IPS-18c (cell line): ENCODE results near the gene DRAP1.

Source experiments
- H3K4me3 ChIP-seq: 2 replicates; pipeline ENCODE4 v1.7.0; 2013; ENCODE audit warnings: low read depth, mild to moderate bottlenecking, low read length, moderate library complexity; ENCODE audit not compliant: insufficient read depth
- H3K9me3 ChIP-seq: one replicate; pipeline ENCODE4 v1.6.1; 2013; ENCODE audit warnings: mild to moderate bottlenecking, low read length, moderate library complexity; ENCODE audit not compliant: control insufficient read depth, insufficient read depth

Gene DRAP1

DNA sequence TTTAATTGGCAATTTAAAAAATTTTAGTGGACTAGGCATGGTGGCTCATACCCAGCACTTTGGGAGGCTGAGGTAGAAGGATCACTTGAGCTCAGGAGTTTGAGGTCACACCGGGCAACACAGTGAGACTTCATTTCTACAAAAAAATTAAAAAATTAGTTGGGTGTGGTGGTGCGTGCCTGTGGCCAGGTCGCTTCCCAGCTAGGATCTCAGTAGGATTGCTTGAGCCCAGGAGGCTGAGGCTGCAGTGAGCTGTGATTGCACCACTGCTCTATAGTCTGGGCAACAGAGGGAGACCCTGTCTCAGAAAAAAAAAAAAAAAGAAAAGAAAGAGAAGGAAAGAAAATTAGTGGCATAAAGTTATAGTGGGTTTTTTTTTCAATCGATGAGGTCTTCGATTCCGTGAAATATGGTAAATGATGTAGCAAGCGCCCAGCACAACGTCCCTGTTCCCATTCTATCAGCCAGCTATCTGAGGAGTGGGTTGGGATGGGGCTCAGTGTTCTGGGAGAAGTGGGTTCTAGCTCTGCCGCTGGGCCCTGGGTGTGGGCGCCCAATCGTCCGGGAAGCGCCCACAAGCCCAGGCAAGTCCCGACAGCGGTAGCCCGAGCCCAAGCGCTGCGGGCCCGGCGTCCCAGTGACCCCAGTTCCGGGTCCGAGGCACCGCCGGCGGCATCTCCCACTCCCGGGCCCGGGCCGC is 20.4 kb upstream of the DRAP1 start:
- H3K9me3 ChIP-seq: no peaks in the 10 kb centered on the region
- H3K4me3 ChIP-seq: peak overlapping the region; percentile 61

DNA sequence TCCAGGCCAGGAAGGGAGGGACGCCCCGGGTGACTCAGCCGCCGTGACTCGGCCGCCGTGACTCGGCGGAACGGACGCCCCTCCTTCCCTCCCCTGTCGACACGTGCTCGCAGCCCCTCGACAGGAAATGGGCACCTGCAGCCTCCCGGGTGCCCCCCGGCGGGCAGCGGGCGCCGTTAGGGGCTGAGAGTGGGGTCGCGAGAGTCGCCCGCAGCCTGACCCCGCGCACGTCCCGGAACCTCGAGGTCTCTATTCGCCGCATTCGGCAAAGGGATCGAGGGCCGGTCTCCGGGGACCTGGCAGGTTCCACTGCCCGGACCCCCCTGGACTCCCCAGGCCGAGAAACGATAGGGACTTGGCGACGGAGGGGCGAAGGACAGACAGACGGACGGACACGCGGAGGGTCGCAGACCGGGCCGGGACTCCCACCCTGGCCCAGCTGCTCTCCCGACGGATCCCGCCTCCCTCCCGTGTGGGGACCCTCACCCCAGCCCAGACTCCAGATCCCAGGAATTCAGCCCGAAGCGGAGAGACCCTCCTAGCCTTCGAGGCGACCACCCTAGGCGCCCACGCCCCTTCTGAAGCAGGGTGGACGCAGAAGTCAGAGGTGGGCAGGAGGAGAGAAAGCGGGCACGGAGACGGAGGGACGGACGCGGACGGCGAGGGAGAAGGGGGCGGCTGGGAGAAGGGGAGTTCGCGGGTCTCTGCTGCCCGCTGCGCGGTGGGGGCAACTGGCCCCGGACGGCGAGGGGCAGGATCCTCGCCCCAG is 19.7 kb upstream of the DRAP1 start:
- H3K9me3 ChIP-seq: no peaks in the 10 kb centered on the region
- H3K4me3 ChIP-seq: peak overlapping the region; percentile 61

DNA sequence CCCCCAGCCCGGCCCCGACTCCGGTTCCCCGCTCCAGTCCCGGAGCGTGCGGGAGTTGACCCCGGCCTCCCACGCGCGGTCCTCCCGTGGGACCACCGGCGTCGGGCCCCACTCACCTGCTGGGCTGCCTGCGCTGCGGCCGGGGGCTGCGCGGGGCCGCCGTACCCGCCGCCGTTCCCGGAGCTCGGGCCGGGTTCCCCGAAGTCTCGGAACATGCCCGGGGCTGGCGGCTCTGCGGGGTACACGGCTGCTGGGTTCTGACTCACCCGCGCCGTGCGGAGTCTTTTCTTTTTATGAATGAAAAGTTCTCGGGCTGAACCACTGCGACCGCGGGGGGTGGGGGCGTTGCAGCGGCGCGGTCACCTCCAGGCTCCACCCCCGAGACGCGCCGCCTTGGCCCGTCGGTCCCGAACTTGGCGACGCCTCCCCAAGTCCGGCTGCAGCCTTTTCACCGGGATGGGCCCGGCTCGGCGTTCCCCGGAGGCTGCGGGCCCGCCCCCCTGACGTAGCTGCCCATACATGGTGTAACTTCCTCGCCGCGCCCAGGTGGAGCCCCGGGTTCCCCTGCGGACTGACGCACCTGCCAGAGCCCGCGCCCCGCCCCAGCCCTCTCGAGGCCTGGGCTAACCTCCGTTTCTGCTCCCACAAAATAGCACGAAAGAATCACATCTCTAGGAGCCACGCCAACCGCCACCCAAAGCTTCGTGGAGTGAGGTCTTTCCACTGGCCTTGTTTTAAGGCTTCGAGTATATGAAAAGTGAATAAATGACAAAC is 18.9 kb upstream of the DRAP1 start, which contains the start of gene FOSL1:
FOSL1 (minus strand) TSS at position 264 of the 774 bp plus-strand sequence; CDS start at position 215, 49 bp downstream.
- H3K4me3 ChIP-seq: peak within 1 kb of the TSS; percentile 61
- no peaks in the 10 kb centered on the region for H3K9me3 ChIP-seq

DNA sequence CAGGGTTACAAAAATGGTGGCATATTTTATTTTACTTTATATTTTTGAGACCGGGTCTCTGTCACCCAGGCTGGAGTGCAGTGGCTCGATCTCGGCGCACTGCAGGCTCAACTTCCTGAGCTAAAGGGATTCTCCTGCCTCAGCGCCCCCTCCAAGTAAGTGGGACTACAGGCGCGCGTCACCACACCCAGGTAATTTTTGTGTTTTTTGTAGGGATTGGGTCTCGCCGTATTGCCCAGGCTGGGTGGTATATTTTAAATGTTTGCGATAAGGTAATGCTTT is 18.4 kb upstream of the DRAP1 start:
- Histone ChIP-seq H3K9me3 (no peaks in the 10 kb centered on the region), H3K4me3 (no peak overlapping the region)

DNA sequence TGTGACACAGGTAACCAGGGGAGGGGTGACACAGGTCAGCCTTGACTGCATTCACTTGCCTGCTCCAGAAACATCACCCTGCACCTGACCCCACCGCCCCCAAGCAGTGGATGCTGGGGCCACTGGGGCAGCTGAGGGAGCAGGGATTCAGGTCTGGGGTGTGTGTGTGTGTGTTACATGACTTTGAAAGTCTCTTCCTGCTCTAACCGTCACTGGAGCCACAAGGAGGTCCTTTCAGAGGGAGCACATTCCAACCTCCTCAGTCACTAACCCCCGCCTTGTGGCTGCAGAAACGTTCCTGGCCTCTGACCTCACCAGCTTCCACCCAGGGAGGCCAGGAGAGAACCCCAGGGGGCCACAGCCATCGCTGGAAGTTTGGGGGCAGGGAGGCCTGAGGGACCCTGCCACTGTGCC is 16.2 kb upstream of the DRAP1 start:
- H3K4me3 ChIP-seq: no peak overlapping the region
- H3K9me3 ChIP-seq: no peaks in the 10 kb centered on the region

DNA sequence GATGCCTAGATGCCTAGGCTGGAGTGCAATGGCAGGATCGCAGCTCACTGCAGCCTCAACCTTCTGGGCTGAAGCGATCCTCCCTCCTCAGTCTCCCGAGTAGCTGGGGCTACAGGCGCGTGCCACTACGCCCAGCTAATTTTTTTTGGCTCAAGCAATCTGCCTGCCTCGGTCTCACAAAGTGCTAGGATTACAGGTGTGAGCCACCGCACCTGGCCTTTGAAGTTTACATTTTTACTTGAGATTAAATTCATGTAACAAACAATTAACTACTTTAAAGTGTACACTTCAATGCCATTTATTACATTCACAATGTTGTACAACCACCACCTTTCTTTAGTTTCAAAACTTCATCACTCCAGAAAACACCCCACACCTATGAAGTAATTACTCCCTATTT is 15.5 kb upstream of the DRAP1 start:
- H3K9me3 ChIP-seq: no peaks in the 10 kb centered on the region
- no peak overlapping the region for H3K4me3 ChIP-seq

DNA sequence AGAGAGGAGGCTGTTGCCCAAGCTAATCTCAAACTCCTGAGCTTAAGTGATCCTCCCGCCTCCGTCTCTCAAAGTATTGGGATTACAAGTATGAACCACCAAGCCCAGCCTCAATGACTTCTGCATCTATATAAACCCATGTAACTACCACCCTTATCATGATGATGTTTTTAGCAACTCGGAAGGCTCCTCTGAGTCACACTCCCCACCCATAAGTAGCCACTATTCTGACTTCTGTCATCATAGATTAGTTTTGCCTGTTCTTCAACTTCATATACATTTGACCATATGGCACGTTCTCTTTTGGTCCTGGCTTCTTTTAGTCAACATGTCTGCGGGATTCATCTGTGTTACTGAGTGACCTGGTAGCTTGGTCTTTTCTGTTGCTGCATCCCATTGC is 12.6 kb upstream of the DRAP1 start:
- Histone ChIP-seq H3K4me3 (no peak overlapping the region), H3K9me3 (no peaks in the 10 kb centered on the region)

DNA sequence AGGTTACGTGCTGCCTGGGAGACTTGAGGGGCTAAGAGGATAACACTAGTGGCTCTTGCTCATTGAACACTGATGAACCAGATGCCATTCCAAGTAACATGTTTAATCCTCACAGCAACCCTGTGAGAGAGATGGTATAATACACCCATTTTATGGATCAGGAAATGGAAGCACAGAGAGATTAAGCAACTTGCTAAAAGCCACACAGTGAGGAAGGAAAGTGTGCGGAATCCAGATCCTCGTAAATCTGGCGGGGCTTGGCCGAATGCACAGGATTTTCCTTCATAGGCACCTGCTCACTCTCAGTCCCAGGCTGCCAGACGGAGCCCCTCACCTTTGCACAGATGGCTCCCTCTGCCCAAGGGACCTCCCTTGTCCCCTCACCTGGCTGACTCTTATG is 11.3 kb upstream of the DRAP1 start:
- H3K9me3 ChIP-seq: peaks cover 2% of the 10 kb centered on the region

DNA sequence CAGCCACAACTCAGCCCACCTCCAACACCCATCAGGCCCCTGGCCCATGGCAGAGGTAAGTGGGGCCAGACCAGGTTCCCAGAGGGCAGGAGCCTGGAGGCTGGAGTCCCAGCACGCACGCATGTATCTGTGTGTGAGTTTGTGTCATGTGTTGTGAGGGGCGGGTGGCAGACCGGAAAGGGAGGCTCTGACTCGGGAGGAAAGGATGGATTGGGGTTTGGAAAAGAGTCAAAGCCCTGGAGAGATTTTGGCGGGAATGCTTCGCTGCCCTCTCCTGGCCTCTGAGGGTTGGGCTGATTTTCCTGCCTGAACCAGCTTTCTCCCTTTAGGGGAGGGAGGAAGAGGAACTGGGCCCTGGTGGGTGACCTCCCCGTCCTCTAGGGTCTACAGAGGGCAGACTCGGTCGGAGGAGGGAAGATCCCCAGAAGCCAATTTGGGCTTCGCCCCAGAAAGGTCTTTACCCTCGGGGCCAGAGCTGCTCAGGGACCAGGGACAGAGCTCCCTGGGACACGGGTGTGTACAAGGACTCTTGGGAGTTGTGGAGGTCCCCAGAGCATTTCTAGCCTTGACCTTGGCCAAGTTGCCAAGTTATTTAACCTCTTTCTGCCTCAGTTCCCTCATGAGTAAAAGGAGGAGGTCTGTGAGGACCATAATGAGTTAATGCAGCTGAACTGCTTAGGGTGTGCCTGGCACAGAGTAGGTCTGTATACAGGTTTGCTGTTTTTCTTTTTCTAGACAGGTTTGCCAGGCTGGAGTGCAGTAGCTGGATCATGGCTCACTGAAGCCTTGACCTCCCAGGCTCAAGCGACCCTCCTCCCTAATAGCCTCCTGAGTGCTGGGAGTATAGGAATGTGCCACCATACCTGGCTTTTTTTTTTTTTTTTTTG is 7.3 kb upstream of the DRAP1 start:
- Histone ChIP-seq H3K9me3 (peaks cover 2% of the 10 kb centered on the region), H3K4me3 (no peak overlapping the region)

More for the DNA sequence above, 11.3 kb upstream of the DRAP1 start:
- H3K4me3 ChIP-seq: no peak overlapping the region

DNA sequence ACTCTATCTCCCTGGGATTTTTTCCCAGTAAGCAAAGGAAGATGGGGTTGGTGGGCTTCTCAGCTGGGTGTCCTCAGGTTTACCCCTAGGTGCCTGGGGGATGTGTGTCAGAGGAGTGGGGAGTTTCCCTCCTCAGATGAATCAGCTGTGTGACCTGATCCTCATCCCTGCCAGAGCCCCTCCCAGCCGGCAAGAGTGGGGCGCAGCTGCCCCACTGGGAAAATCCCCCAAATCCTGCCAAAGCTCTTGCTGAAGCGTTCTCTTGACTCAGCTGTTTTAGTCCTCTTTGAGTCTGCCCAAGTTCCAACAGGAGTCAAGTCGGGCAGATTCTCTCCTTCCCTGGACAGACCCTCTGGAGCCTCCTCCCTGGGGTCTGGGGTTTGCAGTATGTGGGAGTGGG is 6.4 kb upstream of the DRAP1 start:
- peaks cover 2% of the 10 kb centered on the region for H3K9me3 ChIP-seq
- no peak overlapping the region for H3K4me3 ChIP-seq

DNA sequence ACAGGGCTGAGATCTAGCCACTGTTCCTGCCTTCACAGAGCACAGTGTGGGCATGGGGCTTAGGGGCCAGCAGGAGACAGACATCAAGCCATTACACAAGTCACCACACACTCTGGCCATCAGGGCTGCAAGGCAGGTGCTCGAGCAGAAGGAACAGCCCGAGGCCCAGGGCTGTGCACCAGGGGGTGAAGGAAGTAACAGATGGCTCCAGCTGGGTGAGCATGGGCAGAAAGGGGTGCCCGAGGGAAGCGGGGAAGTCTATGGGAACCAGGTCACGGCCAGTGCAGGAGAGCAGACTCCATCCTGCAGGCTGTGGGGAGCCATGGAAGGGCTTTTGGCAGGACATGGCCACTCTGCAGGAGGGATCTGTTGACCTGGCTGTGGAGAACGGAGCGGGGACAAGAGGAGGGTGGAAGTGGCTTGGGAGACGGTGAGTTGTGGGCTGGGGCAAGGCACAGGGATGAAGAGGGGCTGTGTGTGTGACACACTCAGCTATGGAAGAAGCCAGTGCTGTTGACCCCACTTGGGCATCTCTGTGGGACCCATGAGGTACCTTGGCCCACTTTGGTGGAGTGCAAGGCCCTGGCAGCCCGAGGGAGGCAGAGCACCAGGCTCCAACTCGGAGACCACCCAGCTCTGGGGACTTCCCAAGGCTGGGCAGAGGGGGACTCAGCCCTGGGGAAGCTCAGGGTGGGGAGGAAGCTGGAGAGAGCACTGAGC is 4.0 kb upstream of the DRAP1 start:
- Histone ChIP-seq H3K9me3 (peaks cover 2% of the 10 kb centered on the region), H3K4me3 (no peak overlapping the region)

DNA sequence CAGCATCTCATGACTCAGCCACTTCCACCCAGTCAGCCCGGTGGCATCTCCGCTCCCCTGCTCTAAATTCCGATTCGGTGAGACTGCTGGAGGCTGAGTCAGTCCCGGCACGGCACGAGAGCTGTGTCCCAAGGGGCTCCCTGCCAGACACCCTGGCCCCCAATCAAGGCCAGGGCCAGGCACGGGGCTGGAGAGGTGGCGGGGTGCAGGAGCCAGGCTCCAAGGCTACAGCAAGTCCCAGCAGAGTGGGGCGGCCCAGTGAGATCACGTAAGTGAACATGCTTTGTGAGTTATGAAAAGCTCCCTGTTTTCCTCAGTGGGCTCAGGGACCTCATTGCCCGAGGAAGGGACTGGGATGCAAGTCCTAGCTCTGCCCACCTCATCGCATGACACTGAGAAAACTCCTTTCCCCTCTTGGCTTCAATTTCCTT is 3.4 kb upstream of the DRAP1 start:
- peaks cover 2% of the 10 kb centered on the region for H3K9me3 ChIP-seq
- H3K4me3 ChIP-seq: no peak overlapping the region

DNA sequence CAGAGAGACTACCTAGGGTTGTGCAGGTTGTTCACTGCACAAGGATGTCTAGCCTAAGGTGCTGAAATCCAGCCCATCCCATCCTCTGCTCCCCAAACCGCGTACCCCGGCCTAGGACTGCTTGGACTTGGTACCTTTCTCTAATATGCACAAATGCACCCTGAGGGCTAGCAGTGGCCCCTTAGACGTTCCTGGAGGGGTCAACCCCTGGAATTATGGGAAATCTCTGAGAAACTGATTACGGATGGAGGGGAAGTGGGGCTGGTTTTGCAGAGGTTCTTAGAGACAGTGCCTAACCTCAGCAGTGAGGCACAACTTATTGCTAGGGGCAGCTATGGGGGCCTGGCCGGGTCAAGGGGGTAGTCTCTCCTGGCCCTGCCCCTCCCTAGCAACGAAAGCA is 2.8 kb upstream of the DRAP1 start:
- peaks cover 2% of the 10 kb centered on the region for H3K9me3 ChIP-seq
- no peak overlapping the region for H3K4me3 ChIP-seq

DNA sequence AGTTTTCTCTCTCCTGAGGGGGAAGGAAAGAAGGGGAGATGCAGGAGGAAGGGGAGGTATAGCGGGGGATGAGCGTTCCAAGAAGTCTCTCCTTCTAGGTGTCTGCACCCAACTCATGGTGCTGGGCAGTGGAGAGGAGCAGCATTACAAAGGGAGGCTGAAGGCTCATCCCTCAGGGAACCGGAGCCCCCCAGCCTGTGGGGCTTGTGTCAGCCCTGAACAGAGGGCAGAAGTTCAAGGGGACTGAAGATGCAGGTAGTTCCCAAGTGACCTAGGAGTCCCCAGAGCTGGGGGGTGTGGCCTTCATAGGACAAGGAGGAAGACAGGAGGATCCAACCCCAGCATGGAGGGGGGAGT is 2.2 kb upstream of the DRAP1 start:
- no peak overlapping the region for H3K4me3 ChIP-seq
- H3K9me3 ChIP-seq: peaks cover 2% of the 10 kb centered on the region

DNA sequence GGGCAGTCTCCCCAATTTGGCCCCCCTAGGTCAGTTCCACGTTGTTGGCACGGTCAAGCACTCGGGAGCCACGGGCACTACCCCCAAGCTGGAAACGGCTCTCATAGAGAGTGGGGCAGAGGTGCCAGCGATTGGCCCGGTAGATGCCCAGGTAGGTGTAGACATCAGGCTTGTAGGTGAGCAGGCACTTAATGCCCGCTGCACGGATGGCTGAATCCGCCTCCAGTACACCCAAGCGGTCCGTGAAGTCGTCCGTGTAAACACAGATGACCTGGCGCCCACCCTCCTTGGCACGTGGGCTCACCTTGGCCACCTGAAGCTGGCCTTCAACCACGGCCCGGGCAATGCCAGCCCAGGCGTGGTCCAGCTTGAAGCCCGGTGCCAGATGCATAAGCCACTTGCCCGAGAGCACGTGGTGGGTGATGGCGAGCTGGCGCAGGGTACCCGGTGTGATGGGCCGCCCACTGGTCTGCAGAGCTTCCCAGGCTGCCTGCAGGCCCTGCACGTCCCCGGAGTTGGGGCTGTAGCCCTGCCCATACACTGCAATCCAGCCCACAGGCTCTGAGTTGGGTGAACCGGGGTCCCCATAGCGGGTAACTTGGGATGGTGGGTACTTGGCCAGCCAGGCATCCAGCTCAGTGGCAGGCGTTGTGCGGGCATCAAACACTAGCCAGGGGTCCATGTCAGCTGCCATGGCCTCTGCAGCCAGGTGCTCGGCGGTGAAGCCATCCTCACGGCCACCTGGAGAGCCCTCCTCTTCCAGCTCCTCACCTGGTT is 1.6 kb upstream of the DRAP1 start:
- Histone ChIP-seq H3K9me3 (no peaks in the 10 kb centered on the region), H3K4me3 (peak overlapping the region; percentile 94)
